Colonic mucosa (tissue), 4 donors: ENCODE results near the gene CALML3. TPM values are rescaled to one million over a fixed set of nuclear protein-coding genes. Genes with fewer than 3 reads are reported as not detected.
"Not testable (repeated sequence)": the region's sequence is repeated elsewhere in the genome, so short reads cannot be mapped to it uniquely, and the experiment has no call there.

ENCODE experiments used
- DNase-seq: peaks from one replicate; pipeline ENCODE4 v3.0.0-alpha.2; 2020
- H3K27ac ChIP-seq: fragments of 200-600 bp; one replicate; pipeline ENCODE4 v1.8.0; 2021
- H3K27me3 ChIP-seq: fragments of 200-600 bp; one replicate; pipeline ENCODE4 v1.8.0; 2021
- H3K36me3 ChIP-seq: fragments of 200-600 bp; one replicate; pipeline ENCODE4 v1.8.0; 2021
- H3K4me1 ChIP-seq: fragments of 200-600 bp; one replicate; pipeline ENCODE4 v1.8.0; 2021; ENCODE audit warnings: mild to moderate bottlenecking
- H3K4me3 ChIP-seq: fragments of 200-600 bp; one replicate; pipeline ENCODE4 v1.8.0; 2021
- H3K9ac ChIP-seq, 2 donors: one replicate each; pipeline ENCODE4 v1.7.0; 2013; ENCODE audit warnings: control low read depth in 2 of 2, low read depth in 2 of 2, low read length in 2 of 2
- H3K9me3 ChIP-seq: fragments of 200-600 bp; one replicate; pipeline ENCODE4 v1.8.0; 2021
- intact Hi-C: fragments of 100-400 bp; cut with DNase I; formaldehyde crosslinking; loops from one replicate; pipeline ENCODE4 v1.14.1; 2022
- total RNA-seq, 2 donors: library from RNA; stranded (reverse); fragmentation: NEBNext Ultra II Directional in 1 of 2; extraction: Animal tissue kit (Norgen Biotek cat#: 25700) in 1 of 2; gene quantifications; one replicate each; pipeline ENCODE4 v1.2.1, GENCODE V29; 2021
- TF ChIP-seq, protein P1 (sequence below): fragments of 200-600 bp; IDR thresholded peaks from one replicate; pipeline ENCODE4 v1.8.0; 2022; ENCODE audit warnings: antibody characterized with exemption, mild to moderate bottlenecking
- donor health status: healthy.
- donor health status: DM: no; HTN: no; CAD: no.
- donor health status: DM: no; HTN: no; CAD: no.

The CALML3 gene
- under 1 TPM; 0.11 to 0.40 TPM for total RNA-seq

DNA sequence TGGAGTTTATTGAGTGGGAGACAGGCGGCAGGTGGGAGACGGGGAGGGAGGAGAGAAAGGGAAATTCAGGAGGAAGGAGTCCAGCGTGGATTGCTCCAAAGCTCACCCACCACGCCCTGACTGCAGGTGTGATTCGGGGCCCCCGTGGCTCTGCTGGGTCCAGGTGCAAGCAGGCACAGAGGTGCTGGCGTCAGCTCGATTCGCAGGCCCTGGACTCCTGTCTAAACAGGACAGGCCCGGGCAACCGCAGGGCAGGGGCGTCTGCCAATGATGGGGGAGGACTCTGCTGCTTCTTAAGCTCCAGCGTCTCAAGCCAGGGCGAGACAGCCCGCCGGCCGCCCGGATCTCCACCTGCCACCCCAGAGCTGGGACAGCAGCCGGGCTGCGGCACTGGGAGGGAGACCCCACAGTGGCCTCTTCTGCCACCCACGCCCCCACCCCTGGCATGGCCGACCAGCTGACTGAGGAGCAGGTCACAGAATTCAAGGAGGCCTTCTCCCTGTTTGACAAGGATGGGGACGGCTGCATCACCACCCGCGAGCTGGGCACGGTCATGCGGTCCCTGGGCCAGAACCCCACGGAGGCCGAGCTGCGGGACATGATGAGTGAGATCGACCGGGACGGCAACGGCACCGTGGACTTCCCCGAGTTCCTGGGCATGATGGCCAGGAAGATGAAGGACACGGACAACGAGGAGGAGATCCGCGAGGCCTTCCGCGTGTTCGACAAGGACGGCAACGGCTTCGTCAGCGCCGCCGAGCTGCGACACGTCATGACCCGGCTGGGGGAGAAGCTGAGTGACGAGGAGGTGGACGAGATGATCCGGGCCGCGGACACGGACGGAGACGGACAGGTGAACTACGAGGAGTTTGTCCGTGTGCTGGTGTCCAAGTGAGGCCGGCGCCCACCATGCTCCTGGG lies at the start of gene CALML3:
CALML3 (plus strand) TSS at position 321 of the 920 bp plus-strand sequence; CDS start at position 446, 125 bp downstream.
- TF ChIP-seq, protein P1, sequence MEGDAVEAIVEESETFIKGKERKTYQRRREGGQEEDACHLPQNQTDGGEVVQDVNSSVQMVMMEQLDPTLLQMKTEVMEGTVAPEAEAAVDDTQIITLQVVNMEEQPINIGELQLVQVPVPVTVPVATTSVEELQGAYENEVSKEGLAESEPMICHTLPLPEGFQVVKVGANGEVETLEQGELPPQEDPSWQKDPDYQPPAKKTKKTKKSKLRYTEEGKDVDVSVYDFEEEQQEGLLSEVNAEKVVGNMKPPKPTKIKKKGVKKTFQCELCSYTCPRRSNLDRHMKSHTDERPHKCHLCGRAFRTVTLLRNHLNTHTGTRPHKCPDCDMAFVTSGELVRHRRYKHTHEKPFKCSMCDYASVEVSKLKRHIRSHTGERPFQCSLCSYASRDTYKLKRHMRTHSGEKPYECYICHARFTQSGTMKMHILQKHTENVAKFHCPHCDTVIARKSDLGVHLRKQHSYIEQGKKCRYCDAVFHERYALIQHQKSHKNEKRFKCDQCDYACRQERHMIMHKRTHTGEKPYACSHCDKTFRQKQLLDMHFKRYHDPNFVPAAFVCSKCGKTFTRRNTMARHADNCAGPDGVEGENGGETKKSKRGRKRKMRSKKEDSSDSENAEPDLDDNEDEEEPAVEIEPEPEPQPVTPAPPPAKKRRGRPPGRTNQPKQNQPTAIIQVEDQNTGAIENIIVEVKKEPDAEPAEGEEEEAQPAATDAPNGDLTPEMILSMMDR, result no peak
- no peaks in the 10 kb centered on the region for H3K27me3 ChIP-seq
- intact Hi-C loops, result no loop called here
- no peak within 1 kb of the TSS for H3K27ac ChIP-seq
- no peaks in the 10 kb centered on the region for H3K9me3 ChIP-seq
- no peak within 1 kb of the TSS for H3K9ac ChIP-seq
- no peak within 1 kb of the TSS for H3K4me3 ChIP-seq
- DNase-seq, result no peak
- H3K36me3 ChIP-seq, result no peaks in the 10 kb centered on the region
- no peaks in the 10 kb centered on the region for H3K4me1 ChIP-seq

- H3K27me3 ChIP-seq, H3K9me3 ChIP-seq, H3K36me3 ChIP-seq, DNase-seq, intact Hi-C loops, H3K27ac ChIP-seq, H3K9ac ChIP-seq, H3K4me3 ChIP-seq, H3K4me1 ChIP-seq: not testable (repeated sequence)
Observed at GRCh38 chr10:5475088-5475487, 49.7 kb upstream of the CALML3 start.

DNA sequence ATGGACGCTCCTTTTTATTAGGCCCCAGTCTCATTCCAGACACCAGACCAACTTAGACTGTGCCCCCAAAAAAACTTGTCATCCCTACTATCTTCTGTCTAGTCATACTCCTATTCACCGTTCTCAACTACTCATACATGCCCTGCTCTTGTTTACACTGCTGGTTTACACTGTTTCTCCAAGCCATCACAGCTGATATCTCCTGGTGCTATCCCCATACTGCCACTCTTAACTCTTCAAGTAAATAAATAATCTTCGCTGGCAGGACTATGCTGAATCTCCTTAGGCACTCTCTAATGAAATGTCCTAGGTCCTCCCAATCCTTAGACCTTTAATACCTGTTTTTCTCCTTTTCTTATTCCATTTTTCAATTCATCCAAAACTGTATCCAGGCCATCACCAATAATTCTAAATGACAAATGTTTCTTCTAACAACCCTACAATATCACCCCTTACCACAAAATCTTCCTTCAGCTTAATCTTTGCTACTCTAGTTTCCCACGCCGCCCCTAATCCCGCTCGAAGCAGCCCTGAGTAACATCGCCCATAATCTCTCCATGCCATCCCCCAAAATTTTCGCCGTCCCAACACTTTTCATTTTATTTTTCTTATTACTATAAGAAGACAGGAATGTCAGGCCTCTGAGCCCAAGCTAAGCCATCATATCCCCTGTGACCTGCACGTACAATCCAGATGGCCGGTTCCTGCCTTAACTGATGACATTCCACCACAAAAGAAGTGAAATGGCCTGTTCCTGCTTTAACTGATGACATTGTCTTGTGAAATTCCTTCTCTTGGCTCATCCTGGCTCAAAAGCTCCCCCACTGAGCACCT lies 48.6 kb upstream of the CALML3 start:
- H3K9ac ChIP-seq, H3K9me3 ChIP-seq, H3K27ac ChIP-seq, intact Hi-C loops, H3K36me3 ChIP-seq, H3K27me3 ChIP-seq, H3K4me1 ChIP-seq, H3K4me3 ChIP-seq: not testable (repeated sequence)
- peak; percentile 6 for DNase-seq

- H3K27ac ChIP-seq, result no peak overlapping the region
- no peak for DNase-seq
- H3K9ac ChIP-seq, result no peak overlapping the region
- no peaks in the 10 kb centered on the region for H3K27me3 ChIP-seq
- intact Hi-C loops, result no loop called here
- TF ChIP-seq, protein P1, result no peak
- H3K9me3 ChIP-seq, result no peaks in the 10 kb centered on the region
- H3K4me1 ChIP-seq, result no peaks in the 10 kb centered on the region
- H3K4me3 ChIP-seq, result no peak overlapping the region
- H3K36me3 ChIP-seq, result no peaks in the 10 kb centered on the region
Observed at GRCh38 chr10:5476918-5477525, 47.7 kb upstream of the CALML3 start.

DNA sequence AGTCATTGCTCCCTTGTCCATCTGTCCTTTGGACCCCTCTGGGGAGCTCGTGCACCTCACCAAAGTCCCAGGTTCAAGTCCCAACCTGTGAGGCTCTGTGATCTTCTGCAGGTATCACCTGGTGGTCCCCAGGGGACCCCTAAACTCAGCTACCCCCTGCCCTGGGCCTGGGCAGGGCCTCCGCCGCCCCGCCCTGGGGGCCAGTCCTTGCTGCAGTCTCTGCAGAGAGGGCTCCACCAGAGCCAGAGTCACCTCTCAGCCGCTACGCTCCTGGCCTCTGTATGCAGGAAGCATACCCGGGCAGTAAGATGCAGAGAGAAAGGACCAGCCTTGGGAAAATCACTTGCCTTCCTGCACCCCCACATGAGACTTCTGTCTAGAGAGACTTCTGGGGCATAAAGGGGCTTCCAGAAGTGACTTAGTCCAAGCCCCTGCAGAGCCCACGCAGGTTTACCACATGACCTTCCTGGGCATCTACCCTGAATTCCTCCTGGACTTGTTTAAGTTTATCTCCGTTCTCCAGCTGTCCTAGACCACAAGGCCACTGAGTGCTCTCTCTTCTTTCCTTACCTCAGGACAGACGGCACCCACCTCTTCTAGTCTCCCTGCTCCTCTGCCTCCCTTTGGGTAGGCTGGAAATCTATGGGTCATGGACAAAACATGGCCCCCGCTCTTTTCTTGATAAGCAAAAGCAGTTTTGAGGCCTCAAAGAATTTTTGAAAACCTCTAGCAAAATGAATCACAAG lies 46.6 kb upstream of the CALML3 start:
- Histone ChIP-seq H3K4me1 (no peaks in the 10 kb centered on the region), H3K36me3 (no peaks in the 10 kb centered on the region), H3K9ac (no peak overlapping the region), H3K9me3 (no peaks in the 10 kb centered on the region), H3K27me3 (no peaks in the 10 kb centered on the region), H3K27ac (no peak overlapping the region), H3K4me3 (no peak overlapping the region)
- no peak for DNase-seq
- TF ChIP-seq, protein P1, result no peak
- intact Hi-C loops, result no loop called here
